NCI-H774 (cell line): Measurements from ENCODE around the gene DDX31.

Experiments used
- DNase-seq: peaks from one replicate; lab custom pipeline; 2025; lab: John Stamatoyannopoulos, UW

The DDX31 gene

DNA sequence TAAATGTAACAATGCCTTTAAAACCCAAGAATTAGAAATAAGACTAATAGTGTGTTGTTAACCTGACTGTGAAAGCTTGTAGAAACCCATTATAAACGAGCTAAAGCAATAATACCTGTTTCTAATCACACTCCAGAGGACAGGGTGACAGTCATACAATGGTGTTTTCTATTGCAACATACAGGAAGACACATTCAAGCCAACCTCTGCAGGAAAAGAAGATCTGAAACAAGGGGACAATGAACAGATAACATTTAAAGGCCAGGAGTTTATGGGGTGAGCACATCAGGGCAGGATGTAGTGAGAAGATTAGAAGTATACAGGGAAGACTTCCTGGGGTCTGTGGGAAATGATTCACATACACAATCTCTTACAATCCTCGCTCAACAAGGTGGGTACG, 73.6 kb downstream of the DDX31 start:
- DNase-seq = no peak

DNA sequence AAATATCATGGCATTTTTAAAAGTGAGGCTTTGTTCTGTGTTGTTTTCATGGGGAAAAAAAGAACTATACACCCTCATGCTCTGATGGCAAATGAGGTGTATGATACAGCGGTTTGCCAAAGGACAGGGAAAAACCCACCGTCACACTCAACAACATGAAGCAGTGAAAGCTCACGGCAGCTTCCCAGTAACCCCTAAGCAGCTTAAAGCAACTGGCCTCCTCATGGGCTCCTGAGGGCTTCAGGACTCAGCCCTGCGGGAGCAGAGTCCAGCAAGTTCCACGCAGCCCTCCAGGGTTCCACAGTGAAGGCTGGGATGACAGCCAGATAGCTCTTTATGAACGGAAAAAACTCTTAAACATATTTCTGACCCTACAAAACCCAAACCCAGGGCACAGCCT, 74.5 kb downstream of the DDX31 start:
- DNase-seq = no peak

DNA sequence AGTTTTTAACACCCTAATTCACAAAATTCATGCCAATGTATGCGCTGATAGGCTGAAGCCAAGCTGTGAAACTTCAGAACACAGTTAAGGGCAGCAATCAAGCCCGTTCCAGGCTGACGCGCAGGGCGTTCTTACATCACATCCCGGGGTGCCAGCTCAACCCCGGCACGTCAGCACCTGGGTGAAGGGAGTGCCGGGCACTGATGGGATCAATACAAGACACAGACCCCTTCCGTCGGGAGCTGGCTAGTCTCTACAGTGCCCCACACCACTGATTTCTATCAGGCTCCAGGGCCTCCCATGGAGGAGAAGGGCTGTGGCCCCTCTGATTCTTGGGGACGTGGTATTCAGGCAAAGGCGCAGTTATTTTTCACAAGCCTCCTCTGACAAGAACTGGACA, 75.4 kb downstream of the DDX31 start:
- DNase-seq = no peak

DNA sequence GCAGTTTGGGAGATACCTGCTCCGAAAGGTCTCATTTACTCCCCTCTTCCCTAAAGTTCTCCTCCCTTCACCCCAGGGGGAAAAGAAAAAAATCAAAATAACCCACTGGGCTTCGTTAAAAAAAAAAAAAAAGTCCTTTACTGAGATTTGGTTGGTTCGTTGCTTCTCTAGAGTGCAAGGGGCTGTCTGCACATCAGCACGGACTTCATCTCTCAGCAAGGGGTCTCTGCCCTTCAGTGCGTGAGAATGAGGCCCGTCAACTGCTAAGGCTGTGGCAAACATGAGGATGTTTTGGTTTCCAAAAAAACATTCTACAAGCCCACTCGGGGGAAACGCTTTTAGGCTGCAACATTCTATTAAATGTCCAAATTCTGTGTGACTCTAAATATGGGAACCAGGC, 77.3 kb downstream of the DDX31 start:
- DNase-seq = no peak

DNA sequence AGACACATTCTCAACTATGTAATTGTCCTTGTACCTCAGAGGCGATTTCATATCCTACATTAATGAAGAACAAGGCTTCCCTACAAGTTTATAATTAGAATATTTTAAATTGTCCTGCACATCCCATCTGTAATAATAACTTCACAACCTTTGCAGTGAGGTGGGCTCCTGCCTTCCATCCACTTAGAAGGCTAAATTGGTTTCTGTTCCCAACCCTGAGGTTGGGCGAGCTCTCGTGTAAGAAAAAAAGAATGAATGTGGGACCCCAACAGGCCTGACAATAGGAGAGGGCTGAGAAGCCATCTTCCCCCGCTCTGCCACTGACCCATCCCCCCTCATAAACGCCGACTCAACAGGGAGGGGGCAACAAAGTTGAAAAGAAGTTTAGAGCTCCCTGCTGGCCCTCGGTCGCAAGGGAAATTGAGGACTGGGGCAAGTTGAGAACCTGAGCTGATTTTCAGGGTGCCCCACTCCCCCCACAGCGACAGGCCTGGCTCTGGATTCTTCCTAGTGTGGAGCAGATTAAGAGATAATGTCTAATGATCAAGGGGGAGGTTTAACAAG, 78.0 kb downstream of the DDX31 start:
- no peak for DNase-seq

DNA sequence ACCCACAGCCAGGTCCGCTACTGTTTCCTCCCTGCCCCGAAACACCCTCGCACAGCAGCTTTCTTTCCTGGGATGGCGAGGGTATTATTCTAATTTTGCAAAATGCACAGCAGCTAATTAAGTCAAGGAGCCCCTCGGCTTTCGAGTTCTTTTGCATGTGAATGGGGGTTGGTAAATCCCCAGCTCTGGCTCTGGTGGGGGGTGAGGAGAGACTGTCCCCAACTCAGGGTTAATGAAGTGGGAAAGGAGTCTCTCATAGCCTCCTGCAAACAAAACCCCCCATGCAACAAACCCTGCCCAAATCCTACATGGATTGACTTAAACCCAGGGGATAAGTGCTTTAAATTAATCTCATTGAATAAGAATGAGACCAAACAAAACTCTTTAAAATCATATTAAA, 78.5 kb downstream of the DDX31 start:
- DNase-seq = no peak

DNA sequence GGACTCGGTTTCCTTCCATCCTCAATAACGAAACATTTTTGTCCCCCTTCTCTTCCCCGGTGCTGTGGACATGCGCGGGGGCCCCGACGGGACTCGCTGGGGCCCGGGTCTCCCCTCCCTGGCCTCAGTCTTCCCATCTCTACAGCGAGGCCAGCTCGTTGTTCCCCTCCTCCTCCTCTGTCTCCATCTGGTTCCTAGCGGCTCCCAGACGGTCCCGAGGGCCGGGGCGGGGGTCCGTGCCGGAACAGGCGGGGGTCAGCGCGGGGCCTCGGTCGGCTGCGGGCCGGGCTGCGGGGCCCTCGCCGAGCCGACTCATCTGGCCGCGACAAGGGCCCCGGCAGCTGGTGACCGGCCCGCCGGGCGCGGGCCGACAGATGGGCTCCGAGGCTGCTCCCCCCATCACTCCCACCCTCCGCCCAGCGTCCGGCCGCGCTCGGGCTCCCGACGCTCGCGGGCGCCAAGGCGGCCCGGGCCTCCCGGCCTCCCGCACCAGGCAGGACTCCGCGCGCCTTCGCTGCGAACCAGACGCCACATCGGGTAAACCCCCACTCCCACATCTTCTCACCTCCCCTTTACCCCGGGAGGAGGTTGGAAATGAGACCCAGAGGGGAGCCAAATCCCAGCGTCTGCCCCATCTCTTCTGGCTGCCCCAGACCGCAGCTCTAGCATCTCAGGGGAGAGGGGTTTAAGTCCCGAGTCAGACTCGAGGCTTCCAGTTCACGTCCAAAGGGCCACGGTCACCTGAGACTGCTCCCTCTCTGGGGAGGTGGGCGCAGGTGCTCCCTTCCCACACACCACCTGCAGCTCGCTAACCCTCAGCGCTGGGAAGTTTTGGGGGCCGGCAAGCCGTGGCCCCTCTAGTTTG, 79.2 kb downstream of the DDX31 start:
- DNase-seq = no peak

DNA sequence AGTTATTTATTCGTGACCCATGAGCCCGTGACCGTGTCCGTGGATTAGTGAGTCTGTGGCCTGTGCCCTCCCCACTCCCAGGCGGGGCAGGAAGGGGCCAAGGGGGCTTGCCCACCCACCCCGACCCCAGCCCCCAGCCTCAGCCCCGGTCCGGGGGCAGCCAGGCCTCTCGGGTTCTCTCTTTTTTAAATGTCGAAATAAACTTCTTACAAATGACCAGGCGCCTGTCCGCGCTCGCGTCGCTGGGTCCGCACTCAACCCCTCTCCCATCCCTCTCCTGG, 79.8 kb downstream of the DDX31 start:
- no peak for DNase-seq

DNA sequence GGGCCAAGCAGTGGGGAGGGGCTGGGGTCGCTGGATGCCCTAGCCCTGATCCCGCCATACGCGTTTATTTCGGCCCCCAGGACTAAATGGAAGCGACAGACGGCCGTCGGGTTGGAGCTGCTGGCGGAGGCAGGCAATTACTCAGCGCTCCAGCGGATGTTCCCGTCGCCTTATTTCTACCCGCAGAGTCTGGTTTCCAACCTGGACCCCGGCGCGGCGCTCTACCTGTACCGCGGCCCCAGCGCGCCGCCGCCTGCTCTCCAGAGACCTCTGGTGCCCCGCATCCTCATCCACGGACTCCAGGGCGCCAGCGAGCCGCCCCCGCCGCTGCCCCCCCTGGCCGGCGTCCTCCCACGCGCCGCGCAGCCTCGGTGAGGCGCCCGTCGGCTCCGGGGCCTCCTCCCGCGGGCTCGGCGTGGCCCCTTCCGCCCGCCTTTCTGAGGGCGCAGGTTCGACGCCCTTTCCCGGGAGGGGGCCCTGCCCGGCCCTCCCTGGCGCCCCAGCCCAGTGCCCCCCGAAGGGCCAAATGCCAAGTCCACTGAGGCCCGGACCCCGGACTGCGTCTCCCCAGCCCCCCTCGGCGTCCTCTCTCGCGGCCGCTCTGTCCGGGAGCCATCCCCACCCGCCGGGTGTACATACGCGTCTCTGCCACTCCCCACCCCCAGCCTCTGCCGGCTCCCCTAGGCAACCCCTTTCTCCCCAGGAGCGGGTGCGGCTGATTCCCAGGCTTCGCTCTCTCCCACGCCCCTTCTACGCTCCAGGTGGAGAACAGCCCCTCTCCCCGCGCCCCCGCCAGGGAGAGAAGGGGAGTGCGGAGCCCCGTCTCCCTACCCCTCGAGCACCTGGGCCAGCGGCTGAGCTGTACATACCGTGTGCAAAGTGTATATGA, 80.4 kb downstream of the DDX31 start:
- DNase-seq = no peak

DNA sequence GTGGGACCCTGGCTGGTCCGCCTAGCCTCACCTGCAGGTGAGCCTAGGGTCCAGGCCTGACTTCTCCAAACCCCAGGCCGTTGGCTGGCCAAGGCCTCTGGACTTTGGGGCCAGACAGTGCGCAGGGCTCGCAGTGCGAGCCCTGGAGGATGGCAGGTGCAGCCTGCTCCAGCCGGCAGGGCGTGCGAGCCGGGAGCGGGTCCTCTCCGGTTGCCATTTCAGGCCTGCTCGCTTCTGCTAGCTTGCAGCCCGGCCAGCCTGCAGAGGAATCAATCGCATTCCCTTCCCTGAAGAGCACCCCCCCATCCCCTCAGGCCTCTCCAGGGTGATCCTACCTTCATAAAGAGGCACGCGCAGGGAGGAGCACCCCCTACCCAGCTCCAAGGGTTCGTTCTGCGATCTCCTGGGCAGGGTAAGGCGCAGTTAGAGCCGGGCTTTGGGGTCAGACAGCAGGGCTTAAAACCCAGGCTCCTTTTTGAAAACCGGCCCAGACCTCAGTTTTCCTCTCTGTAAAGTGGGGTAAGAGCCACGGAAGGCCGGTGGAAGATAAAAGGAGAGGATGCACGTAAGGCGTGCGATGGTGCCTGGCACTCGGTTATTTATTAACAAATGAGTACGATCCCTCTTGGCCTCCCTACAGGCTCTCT, 81.2 kb downstream of the DDX31 start:
- DNase-seq = no peak

DNA sequence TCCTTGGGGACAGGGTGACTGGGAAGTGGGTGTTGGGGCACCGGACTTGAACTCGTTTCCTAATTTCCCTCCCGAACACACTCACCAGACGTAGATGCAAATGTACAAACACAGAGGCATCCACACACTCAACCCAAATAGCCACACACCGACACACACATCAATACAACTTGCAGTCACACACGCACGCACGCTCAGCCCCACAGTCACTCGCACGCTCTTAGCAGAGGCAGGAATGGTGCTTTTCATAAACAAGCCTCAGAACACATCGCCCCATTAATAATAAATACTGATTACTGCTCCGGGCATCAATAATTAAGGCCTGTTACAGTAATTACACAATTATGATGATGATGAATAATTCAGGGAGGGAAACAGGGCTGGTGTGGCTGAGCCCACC, 81.7 kb downstream of the DDX31 start:
- DNase-seq = no peak

DNA sequence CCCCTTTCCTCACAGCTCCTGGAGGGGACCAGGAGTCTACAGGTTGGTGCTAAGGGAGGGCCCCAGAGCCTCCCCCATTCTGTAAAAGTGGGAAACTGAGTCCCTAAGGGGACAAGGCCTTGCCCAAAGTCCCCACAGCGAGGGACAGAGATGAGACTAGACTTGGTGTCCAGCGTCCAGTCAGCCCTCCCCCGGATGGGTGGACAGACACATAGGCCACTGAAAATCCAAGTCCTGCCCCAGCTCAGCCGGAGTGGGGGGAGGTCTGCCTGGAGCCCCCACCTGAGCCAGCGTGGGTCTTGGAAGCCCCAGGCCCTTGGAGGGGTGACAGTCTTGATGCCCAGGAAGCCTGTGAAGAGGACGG, 82.2 kb downstream of the DDX31 start:
- DNase-seq = no peak

DNA sequence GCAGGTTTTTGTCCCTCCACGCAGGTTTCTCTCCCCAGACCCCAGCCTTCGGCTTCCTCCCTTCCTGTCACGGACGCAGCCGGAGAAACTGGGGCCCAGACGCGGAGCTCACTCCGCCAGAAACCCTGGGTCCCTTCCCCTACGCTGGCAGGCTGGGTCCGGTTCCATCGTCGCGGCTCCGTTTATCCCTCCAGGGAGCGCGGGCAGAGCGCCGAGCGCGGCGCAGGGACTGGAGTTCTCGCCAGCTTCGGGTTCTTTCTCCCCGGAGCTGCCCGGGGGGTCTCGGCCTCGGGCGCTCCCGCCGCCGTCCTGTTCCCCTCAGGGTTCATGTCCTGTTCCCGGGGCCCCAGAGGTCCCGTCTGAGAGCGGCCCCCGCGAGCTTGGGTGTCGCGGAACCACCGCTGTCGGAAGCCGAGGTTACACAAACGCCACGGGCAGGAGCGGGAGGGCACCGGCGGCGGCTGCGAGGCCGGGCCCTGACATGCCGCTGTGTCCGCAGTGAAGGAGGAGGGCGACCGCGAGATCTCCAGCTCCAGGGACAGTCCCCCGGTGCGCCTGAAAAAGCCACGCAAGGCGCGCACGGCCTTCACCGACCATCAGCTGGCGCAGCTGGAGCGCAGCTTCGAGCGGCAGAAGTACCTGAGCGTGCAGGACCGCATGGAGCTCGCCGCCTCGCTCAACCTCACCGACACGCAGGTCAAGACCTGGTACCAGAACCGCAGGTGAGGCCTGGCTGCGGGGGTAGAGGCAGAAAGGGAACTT, 82.8 kb downstream of the DDX31 start:
- DNase-seq = no peak

DNA sequence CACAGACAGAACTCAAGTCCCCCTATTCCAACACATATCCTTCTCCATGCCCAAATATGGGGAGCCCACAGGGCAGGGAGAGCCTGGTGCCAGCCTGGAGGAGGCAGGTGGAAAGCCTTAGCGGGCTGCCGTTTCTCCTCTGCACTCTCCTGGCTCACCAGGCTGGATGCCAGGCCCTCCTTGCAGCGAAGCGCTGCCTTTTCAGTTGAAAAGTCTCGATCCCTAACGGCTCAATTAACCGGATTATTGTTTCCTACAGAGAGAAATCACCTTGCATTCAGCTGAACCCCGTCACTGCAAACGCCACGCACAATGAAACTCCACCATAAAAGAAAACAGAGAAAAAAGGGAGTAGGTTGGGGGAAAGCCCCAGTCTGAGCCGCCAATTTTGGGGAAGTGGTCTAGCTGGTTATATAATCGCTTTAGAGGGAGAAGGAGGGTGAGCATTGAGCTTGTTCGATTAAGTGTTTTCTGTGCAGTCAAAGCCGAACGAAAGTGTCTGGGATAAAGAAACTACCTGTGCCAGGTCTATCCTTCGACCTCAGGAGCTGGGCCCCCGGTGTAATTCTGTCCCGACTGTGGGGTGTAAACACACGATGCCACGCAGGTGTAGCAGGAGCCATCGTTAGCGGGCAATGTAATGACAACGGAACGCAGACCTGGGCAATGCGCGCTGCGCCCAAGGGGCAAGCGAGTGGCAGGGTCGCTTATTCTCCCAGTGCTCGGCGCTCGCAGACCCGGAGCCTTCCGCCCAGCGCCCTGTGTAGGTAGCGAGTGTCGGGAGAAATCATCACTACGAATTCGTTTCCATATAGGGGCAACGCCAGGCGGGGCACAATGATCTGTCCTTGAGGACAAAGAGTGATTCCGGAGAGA, 83.6 kb downstream of the DDX31 start:
- DNase-seq = no peak

DNA sequence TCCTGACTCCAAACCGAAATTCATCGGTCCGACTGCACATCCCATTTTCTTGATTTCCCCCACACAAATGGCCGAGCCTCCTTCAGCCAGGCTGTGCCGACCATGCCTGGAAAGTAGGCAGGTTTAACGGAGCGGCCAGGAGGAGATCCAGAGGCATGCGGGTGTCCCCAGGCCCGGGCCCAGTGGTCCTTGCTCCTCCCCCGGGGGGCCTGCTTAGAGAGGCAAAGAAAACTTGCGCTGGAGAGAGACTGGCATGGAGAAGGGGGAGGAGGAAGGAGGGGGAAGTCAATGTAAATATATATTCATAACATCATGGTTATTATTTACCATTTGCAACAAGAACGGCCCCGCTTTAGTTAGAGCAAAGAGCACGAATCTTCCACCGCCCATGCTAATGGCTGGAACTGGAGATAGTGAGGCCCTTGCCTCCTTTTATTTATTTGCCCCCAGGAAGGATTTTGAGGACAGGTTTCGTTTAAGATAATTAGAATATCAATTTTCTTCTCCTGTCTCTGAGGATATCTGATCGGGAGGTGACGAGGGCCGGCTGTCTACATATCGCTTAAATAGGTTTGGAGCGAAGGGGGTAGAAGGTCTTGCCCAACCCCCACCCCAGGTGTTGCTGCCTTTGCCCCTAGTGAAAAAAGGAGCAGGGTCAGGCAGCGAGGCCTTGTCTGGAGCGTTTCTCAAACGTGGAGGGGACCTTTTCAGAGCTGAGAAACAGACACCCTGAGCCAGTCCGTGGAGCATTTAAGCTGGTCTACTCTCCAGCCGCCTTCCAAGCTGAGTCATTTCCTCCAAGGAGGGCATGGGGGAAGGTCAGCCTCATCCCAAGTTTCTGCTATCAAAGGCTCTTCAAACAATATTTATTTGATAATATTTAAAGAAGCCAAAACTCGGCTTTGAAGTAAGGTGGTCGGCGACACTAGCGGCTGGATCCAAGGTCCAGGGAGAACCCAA, 84.9 kb downstream of the DDX31 start:
- DNase-seq = no peak

DNA sequence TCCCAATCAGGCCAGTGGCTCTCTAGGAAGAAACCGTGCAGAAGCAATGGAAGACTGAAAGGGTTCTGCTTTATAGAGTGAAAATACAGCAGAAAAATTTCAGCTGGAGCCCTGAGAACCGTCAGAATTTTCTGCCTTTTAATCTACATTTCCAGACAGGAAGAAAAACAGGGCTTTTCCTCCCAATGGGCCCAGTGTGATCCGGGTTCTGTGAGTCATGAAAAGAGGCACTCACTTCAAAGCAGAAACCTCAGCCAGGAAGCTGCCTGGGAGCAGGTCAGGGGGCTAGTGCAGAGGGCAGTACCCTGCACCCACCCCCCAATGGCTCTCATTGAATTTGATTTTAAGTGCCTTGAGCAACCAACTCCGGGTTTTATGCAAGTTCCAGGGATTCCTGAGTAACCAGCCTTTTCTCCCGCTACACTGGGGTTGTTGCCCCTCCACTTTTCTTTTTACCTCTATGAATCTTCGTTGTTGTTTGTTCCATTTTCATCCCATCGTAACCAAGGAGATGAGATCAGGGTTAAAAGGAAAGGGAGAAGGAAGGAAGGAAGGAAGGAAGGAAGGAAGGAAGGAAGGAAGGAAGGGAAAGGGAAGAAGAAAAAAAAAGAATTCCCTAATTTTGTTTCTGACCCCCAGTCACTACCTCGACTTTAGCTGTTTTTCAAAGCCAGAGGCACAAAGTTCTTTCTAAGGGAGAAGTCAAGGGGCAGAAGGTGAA, 86.0 kb downstream of the DDX31 start:
- DNase-seq = no peak

DNA sequence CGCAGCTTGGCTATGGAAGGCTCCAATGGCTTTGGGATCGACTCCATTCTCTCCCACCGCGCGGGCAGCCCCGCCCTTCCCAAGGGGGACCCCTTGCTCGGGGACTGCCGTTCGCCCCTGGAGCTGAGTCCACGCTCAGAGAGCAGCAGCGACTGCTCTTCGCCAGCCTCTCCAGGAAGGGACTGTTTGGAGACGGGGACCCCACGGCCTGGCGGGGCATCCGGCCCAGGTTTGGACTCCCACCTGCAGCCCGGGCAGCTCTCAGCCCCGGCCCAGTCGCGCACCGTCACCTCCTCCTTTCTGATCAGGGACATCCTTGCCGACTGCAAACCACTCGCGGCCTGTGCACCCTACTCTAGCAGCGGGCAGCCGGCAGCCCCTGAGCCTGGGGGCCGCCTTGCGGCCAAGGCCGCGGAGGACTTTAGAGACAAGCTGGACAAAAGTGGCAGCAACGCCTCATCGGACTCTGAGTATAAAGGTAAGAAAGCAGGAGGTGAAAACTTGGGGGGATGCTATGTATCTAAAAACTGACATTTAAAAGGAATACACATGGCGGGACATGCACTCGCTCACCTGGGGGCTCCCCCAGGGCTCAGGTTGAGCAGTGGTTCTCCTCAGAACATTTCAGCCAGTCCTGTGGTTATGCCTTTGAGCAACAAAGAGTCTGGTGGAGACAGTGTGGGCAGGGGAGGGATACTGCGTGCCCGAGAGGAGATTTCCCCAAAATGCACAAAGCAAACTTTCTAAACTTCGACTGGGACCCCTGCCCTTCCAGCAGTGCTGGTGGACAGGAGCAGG, 86.8 kb downstream of the DDX31 start:
- no peak for DNase-seq

DNA sequence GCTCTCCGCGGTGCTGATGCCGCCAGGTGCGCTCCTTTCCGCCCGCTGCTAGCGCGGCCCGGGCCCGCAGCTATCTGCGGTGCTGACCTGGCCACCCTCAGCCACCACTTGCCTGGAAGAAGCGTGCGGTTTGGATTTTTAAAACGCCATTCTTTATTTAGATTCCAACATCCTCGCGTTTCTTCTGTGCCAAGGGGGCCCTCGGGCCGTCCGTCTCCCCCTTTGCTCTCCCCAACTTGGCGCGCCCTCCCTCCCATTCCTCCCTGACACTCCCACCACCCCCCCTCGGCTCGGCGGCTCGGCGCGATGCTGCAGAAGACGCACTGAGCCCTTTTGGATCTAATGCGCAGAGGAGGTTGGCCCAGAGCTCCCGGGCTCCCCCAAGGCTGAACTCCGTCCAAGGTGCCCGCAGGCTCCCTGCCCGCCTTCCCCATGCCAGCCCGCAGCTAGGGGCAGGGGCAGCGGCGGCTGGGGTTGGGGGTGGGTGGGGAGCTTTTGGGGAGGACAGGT, 87.5 kb downstream of the DDX31 start, which contains the start of gene BARHL1:
TSS of gene BARHL1 (plus strand) at position 331 of the 510 bp plus-strand sequence. CDS start 192 bp downstream, outside the sequence.
- DNase-seq = no peak
